Stimulated activated CD4-positive, alpha-beta T cell treated with anti-CD3 and anti-CD28 coated beads, Interleukin-4, amount 100 ng/mL, for 48 hours (primary cell): ENCODE results near the gene FANK1.
A peak's percentile ranks its signal among the peaks of the same experiment; 100 is the strongest.

ENCODE experiments used
- DNase-seq, 2 donors: peaks; one replicate each; pipeline ENCODE4 v3.0.0-alpha.2; 2020; ENCODE audit warnings: low read depth in 2 of 2

Gene FANK1

DNA sequence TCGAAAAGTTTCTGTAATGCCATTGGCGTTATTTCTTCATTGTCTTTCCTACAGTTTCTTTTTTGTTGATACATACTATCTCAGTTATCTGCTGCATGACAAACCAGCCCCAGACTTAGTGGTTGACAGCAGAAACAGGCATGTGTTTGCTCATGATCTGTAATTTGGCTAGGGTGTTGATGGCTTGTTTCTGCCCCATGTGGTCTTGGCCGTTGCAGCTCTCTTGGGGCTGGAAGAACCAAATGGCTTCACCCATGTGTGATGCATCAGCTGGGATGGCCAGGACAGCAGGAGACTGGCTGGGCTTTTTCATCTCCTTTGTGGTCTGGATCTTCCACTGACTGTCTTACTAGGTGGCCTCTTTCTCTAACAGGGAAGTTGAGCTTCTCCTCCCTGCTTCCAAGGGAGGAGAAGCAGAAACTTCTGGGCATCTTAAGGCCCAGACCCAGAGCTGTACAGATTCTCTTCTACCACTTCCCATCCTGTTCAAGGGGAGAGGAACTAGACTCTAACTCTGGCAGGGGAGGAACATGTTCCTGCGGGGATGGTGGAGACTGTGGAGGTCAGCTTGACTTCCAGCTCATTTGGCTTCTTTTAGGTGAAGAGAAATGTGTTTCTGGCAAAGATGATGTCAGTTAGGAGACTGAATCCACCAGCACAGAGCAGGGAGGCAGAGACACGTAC lies 89.3 kb downstream of the FANK1 start:
- DNase-seq, result no peak

DNA sequence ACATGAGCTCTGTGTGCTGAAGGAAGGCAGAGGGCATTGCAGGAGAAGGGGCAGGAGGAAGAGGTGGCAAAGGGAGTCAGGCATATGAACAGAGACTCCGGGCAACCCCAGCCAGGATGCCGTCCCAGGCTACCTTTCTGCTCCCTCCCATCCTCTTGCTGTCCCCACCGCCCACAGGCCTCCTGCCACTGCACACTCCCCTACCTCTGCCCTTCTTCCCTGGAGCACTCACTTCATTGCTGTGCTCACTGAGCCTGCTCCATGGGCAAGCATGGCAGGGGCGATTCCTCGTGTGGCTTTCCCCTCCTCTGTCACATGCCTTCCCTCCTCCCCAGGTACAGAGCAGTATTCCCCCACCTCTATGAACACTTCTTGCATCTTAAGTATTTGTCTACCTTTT lies 93.4 kb downstream of the FANK1 start:
- no peak for DNase-seq

- no peak for DNase-seq
Measured at GRCh38 chr10:125990974-125991373, 94.6 kb downstream of the FANK1 start.

- no peak for DNase-seq
Measured at GRCh38 chr10:125991392-125991791, 95.0 kb downstream of the FANK1 start.

DNA sequence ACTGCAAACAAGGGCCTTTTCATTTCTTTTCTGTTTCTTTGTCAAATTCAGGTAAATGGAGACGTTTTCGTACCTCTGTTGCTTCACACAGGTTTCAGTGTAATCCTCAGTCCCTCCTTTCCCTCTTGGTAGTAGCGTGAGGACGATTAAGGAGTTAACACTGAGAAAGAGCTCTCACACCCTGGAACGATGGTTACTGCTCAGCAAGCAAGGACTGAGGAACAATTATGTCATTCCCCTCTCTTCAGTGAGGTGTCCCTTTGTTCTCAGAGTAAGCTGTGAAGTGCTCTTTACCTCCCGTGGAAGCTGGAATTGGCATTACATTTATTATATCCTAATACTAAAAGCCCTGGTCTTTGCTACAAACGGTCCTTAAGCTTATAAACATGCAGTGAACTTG lies 95.9 kb downstream of the FANK1 start:
- DNase-seq, result no peak

- DNase-seq, result no peak
Measured at GRCh38 chr10:125994601-125995000, 98.2 kb downstream of the FANK1 start.

DNA sequence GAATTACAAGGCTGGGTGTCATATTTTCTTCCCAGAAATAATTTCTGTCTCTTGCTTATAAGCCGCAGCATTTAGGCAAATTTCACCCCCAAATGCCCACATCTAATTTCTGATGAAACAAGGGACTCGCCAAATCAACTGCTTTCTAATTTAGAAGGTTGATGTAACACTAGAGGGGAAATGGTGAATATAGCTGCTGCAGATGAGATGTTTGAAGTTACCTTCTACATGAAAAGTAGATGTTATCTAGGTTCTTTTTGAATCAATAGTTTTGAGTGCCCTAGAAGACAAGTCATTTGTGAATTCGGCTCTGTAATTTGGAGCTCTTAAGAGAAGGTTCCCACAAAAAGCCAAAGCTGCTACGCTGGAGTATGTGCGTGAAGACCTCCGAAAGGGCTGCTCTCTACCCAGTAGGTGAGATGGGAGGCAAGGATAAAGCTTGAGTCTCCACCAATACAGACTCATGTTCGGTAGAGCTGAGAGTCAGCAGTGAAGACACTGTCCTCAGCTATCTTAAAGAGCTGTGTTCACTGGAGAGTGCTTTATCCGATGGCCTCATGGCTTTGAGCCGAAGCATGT lies 99.5 kb downstream of the FANK1 start:
- no peak for DNase-seq

DNA sequence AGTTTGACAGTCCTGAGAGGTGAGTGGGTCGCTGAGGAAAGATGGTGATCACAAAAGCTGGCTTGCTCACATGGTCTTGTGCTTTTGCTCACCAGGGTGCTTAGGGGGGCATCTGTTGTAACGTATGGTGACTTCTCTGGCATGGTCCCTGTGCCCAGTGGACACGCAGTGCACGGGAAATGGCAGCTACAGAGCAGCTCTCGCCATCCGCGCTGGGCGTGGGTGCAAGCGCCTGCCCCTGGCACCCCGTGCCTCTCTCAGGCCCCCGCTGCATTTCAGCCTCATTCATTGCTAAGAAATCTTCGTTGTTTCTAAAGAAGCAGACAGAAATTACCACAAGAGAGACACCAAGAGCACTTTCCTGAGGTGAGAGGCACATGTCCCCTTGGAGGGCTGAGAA lies 101.2 kb downstream of the FANK1 start:
- no peak for DNase-seq

- no peak for DNase-seq
Measured at GRCh38 chr10:125999694-126000093, 103.3 kb downstream of the FANK1 start.

GRCh38 chr10:126001576-126001975 lies 105.2 kb downstream of the FANK1 start:
- DNase-seq, result no peak

- no peak for DNase-seq
Measured at GRCh38 chr10:126004752-126005151, 108.4 kb downstream of the FANK1 start.

GRCh38 chr10:126006264-126006663 lies 109.9 kb downstream of the FANK1 start:
- DNase-seq, result no peak

GRCh38 chr10:126006906-126007305 lies 110.5 kb downstream of the FANK1 start:
- no peak for DNase-seq

DNA sequence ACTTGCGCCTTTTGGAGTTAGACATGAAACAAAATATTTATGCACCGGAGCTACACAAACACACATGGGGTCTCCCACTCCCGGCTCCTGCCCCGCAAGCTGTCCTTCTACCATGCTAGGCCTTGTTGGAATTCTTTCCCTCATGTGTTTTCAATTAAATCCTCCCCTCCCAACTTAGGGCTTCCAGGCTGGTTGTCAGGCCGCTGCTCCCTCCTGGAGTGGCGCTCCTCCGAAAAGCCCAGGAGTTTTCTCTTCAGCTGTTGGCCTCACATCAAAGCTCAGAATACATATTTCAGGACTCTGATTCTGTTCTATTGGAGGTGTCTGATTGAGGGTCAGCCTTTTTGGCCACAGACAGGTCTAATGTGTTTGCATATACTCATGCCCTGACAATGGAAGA lies 113.3 kb downstream of the FANK1 start:
- DNase-seq, result no peak

- no peak for DNase-seq
Measured at GRCh38 chr10:126011995-126012394, 115.6 kb downstream of the FANK1 start.

DNA sequence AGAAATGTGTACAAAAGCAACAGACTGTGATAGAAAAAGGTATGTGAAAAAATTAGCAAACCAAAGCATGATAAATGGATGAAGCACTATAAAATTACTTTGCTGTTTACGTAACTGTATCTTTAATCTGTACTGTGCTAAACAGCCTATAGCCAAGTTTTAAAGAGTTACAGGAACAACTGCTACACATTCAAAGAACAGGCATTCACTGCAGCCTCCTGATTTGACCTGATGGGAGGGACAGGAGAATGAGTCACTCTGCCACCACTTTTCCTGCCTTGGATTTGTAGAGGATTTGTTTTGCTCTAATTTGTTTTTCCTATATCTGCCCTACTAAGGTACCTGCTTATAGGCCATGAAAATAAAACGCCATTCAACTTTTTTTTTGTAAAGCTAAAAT lies 116.1 kb downstream of the FANK1 start:
- no peak for DNase-seq

GRCh38 chr10:126013489-126014281 lies 117.3 kb downstream of the FANK1 start:
- peak in 1 of 2 donors; percentile 14 for DNase-seq

- DNase-seq, result no peak
Measured at GRCh38 chr10:126014309-126014708, 117.9 kb downstream of the FANK1 start.

GRCh38 chr10:126015413-126015812 lies 119.0 kb downstream of the FANK1 start:
- no peak for DNase-seq

GRCh38 chr10:126016156-126016805 lies 119.9 kb downstream of the FANK1 start:
- no peak for DNase-seq

GRCh38 chr10:126016882-126017281 lies 120.5 kb downstream of the FANK1 start:
- no peak for DNase-seq

GRCh38 chr10:126017961-126018560 lies 121.7 kb downstream of the FANK1 start:
- no peak for DNase-seq
